GM12878 (cell line): Measurements from ENCODE around the gene CHD1L. TPM values are rescaled to one million over a fixed set of nuclear protein-coding genes. Genes with fewer than 3 reads are reported as not detected.

Experiments used
- ATAC-seq: fragments of 200-7000 bp; cut with Tn5 transposase; 3 replicates; pipeline ENCODE4 v1.9.1; 2020; ENCODE audit warnings: mild to moderate bottlenecking, moderate library complexity
- BruUV-seq: library from RNA; stranded (reverse); fragments of 400-500 nt; replicated peaks from 2 replicates; lab custom pipeline; 2021; lab: Mats Ljungman, UMichigan
- CTCF ChIA-PET: fragments of 300-600 bp; sonication (Branson Sonifier 250); formaldehyde crosslinking; extraction: SDS; loops from one replicate; lab custom pipeline; 2021; ENCODE audit warnings: inconsistent platforms; lab: Yijun Ruan, JAX
- POLR2A ChIA-PET: fragments of 350-600 bp; formaldehyde crosslinking; extraction: SDS; loops from one replicate; lab custom pipeline; 2021; ENCODE audit warnings: inconsistent platforms; lab: Charles Lee
- RAD21 ChIA-PET: fragments of 300-600 bp; sonication (Branson Sonifier 250); formaldehyde crosslinking; loops from one replicate; lab custom pipeline; 2023; ENCODE audit warnings: antibody characterized with exemption; ENCODE audit not compliant: unreplicated experiment; lab: Charles Lee
- SMC1A ChIA-PET: fragments of 300-600 bp; sonication (Branson Sonifier 250); formaldehyde crosslinking; loops from one replicate; lab custom pipeline; 2023; ENCODE audit not compliant: unreplicated experiment, uncharacterized antibody; lab: Charles Lee
- DNase-seq: peaks from one replicate; pipeline ENCODE4 v3.0.0-alpha.2; 2011; ENCODE audit warnings: low read depth, low spot score
- FAIRE-seq: peaks from 3 replicates; lab custom pipeline; 2011; peaks lifted over from hg19 to GRCh38; lab: Jason Lieb, UNC
- H2AFZ ChIP-seq: 2 replicates; pipeline ENCODE4 v1.6.0; 2011; ENCODE audit warnings: low read depth, low read length, control low read depth; ENCODE audit not compliant: control insufficient read depth
- H3K27ac ChIP-seq: 2 replicates; pipeline ENCODE4 v1.5.1; 2011; ENCODE audit warnings: control low read depth; ENCODE audit not compliant: control insufficient read depth, insufficient read depth
- H3K27me3 ChIP-seq, 2 experiments: replicated peaks in 1 of 2; 2 replicates each; pipeline versions ENCODE4 v1.6.0 to v1.6.1; 2011; ENCODE audit warnings: low read length in 1 of 2; ENCODE audit not compliant: control insufficient read depth in 2 of 2, insufficient read depth in 2 of 2
- H3K36me3 ChIP-seq, 2 experiments: 2 replicates each; pipeline ENCODE4 v1.5.1; 2011; ENCODE audit warnings: low read length in 1 of 2; ENCODE audit not compliant: control insufficient read depth in 2 of 2, insufficient read depth in 2 of 2
- H3K4me1 ChIP-seq: 2 replicates; pipeline ENCODE4 v1.6.1; 2011; ENCODE audit warnings: mild to moderate bottlenecking, low read length, moderate library complexity, mixed read lengths; ENCODE audit not compliant: control insufficient read depth, insufficient read depth
- H3K4me2 ChIP-seq: 2 replicates; pipeline ENCODE4 v1.6.0; 2011; ENCODE audit warnings: control low read depth; ENCODE audit not compliant: control insufficient read depth, insufficient read depth
- H3K4me3 ChIP-seq: fragments of 200-600 bp; sonication (generic); 2 replicates; pipeline ENCODE4 v1.5.1; 2016
- H3K79me2 ChIP-seq: 2 replicates; pipeline ENCODE4 v1.6.0; 2011; ENCODE audit warnings: low read length; ENCODE audit not compliant: control insufficient read depth, insufficient read depth
- H3K9ac ChIP-seq: 2 replicates; pipeline ENCODE4 v1.8.0; 2011; ENCODE audit warnings: low read length, control low read depth, mixed read lengths; ENCODE audit not compliant: control insufficient read depth, insufficient read depth
- H3K9me3 ChIP-seq: replicated peaks from 3 replicates; pipeline ENCODE4 v1.5.1; 2011; ENCODE audit warnings: mild to moderate bottlenecking, low read length; ENCODE audit not compliant: control insufficient read depth, insufficient read depth
- H4K20me1 ChIP-seq: 2 replicates; pipeline ENCODE4 v1.6.0; 2011; ENCODE audit not compliant: control insufficient read depth, insufficient read depth
- ASH2L ChIP-seq: fragments of 300-600, 200-600 bp; sonication (generic); IDR thresholded peaks from 2 replicates; pipeline ENCODE4 v1.6.1; 2017; ENCODE audit warnings: low read depth, mild to moderate bottlenecking, borderline replicate concordance
- MTA3 ChIP-seq: IDR thresholded peaks from 2 replicates; pipeline ENCODE4 v1.6.1; 2012; ENCODE audit warnings: low read length, inconsistent platforms, borderline replicate concordance
- RAD21 ChIP-seq: IDR thresholded peaks from 2 replicates; pipeline ENCODE4 v1.6.1; 2011; ENCODE audit warnings: mild to moderate bottlenecking, low read depth, low read length, moderate library complexity; ENCODE audit not compliant: insufficient read depth
- SRF ChIP-seq, 2 experiments: IDR thresholded peaks; 2 replicates each; pipeline ENCODE4 v1.6.1; 2011; ENCODE audit warnings: low read depth in 2 of 2, low read length in 2 of 2, mild to moderate bottlenecking in 1 of 2, moderate library complexity in 1 of 2
- TCF3 ChIP-seq: IDR thresholded peaks from 2 replicates; pipeline ENCODE4 v1.6.1; 2012; ENCODE audit warnings: low read depth, mild to moderate bottlenecking, low read length, borderline replicate concordance; ENCODE audit not compliant: insufficient read depth
- ZNF217 ChIP-seq: fragments of 450-650 bp; IDR thresholded peaks from 2 replicates; pipeline ENCODE4 v1.6.1; 2017; ENCODE audit warnings: antibody characterized with exemption, mild to moderate bottlenecking
- ZNF384 ChIP-seq: IDR thresholded peaks from 2 replicates; pipeline ENCODE4 v1.6.1; 2012; ENCODE audit warnings: low read depth, mild to moderate bottlenecking, low read length, improper control_type of control experiment, borderline replicate concordance
- WGBS: methylation state at CpG from one replicate; pipeline ENCODE4 v1.1.6; 2016; ENCODE audit warnings: low lambda C conversion rate; ENCODE audit not compliant: insufficient replicate concordance, insufficient coverage; ENCODE audit errors: missing lambda C conversion rate; 5-methylcytosine and 5-hydroxymethylcytosine counted together
- in situ Hi-C: fragments of 300-500 bp; cut with MboI; formaldehyde crosslinking; loops from 9 replicates; pipeline ENCODE4 v1.14.3; 2018; ENCODE audit warnings: mixed read lengths
- intact Hi-C: fragments of 100-400 bp; cut with micrococcal nuclease; formaldehyde crosslinking; loops from one replicate; pipeline ENCODE4 v1.14.2; 2022; ENCODE audit not compliant: unreplicated experiment
- polyA plus RNA-seq, 11 experiments: library from polyadenylated mRNA; depleted of rRNA in 4 of 11; unstranded in 6 of 11; stranded (reverse) in 5 of 11; fragments of >200 nt; fragmentation: Nextera tagmentation in 4 of 11; fragmentation: Illumina TruSeq in 1 of 11; extraction: Ambion mirVana in 4 of 11; extraction: Trizol in 1 of 11; gene quantifications; 1 replicate in 1 of 11; 2 replicates in 10 of 11; pipeline versions ENCODE4 v1.2.1 to v1.2.3, GENCODE V29; 2011 to 2016; ENCODE audit warnings: inconsistent platforms in 2 of 11, missing spikeins in 2 of 11, low read depth in 1 of 11
- total RNA-seq, 4 experiments: library from RNA; depleted of rRNA in 3 of 4; stranded (reverse); fragments of >200 nt in 3 of 4; fragmentation: Illumina TruSeq in 1 of 4; extraction: Trizol in 1 of 4; gene quantifications; 2 replicates each; pipeline versions ENCODE4 v1.2.1 to v1.2.3, GENCODE V29; 2013 to 2021
- TF ChIP-seq, protein P1 (sequence below): fragments of 450-650 bp; IDR thresholded peaks from 2 replicates; pipeline ENCODE4 v1.6.1; 2017; ENCODE audit warnings: mild to moderate bottlenecking
- TF ChIP-seq, protein P2 (sequence below): fragments of 450-650 bp; IDR thresholded peaks from 2 replicates; pipeline ENCODE4 v1.6.1; 2016; ENCODE audit warnings: mild to moderate bottlenecking

The CHD1L gene
- total and polyA plus RNA-seq, 10 of the 15 experiments (the other 5 are each of a cell fraction or from before 2014, with no cell fraction given): 21.2 to 54.2 (median 44.5) TPM

DNA sequence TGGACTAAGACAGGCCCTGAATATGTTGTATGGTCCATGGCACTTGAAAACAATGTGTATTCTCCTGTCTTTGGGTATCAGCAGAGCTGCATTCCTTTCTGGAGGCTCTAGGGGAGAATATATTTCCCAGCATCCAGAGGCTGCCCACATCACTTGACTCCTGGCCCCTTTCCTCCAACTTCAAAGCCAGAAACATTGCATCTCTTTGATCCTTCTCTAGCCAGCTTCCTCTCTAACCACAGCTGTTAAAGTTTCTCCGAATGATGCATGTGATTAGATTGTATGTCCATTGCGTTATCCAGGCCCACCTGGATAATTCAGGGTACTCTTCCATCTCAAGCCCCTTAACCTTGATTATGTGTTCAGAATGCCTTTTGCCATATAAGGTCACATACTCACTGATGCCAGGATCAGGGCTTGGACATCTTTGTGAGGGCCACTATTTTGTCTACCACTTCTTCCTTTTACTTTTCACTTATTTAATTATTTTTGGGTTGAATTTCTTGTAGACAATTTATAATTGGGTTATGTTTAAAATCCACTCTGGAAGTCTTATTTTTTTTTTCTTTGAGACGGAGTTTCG is 5.3 kb downstream of the CHD1L start:
- Histone ChIP-seq H4K20me1 (peaks cover 6% of the 10 kb centered on the region; the same call in 1 of the 2 replicates), H3K4me3 (peak overlapping the region; percentile 46; the same call in 1 of the 2 replicates), H3K4me2 (peak overlapping the region; percentile 28; the same call in 1 of the 2 replicates), H3K79me2 (peaks cover 84% of the 10 kb centered on the region), H3K9me3 (no peaks in the 10 kb centered on the region), H3K4me1 (peaks cover 14% of the 10 kb centered on the region), H3K9ac (no peak overlapping the region), H3K27ac (no peak overlapping the region), H3K27me3 (no peaks in the 10 kb centered on the region), H3K36me3 (peaks cover 0 to 3% of the 10 kb centered on the region in 2 experiments; a peak in 1 of 4 replicates), H2AFZ (no peak overlapping the region)
- RAD21 ChIA-PET: no interaction called here
- 0 out of 4 replicates have a peak, but pooled peaks of 1 of the 2 experiments have one; percentile 24 for TF ChIP-seq SRF (IDR thresholded peaks at IDR 0.05; ENCODE audit: low read depth in 2 of 2, low read length in 2 of 2)
- no peak for TF ChIP-seq ASH2L
- SMC1A ChIA-PET: interaction anchor here (1.1 to 1.5 kb wide), 2 partner anchors 10 to 62 kb away, joined by 3 to 6 read pairs; no protein-coding TSS in a partner anchor
- FAIRE-seq (no peak), ATAC-seq (no peak), DNase-seq (no peak)
- CTCF ChIA-PET: interaction anchor here (1.9 to 4.7 kb wide), 2 partner anchors 25 to 75 kb away, joined by 6 to 18 read pairs; no protein-coding TSS in a partner anchor
- intact Hi-C loops: no loop called here
- in situ Hi-C loops: loop anchor here (5.0 kb wide), 1 partner anchor 75 kb away; the partner anchor contains the start of gene PRKAB2
- no TSS peak for BruUV-seq
- POLR2A ChIA-PET: interaction anchor here (0.7 kb wide), 1 partner anchor 18 kb away, joined by 3 read pairs; no protein-coding TSS in a partner anchor
- WGBS: 91% methylated on average over 4 of the region's 4 CpGs

DNA sequence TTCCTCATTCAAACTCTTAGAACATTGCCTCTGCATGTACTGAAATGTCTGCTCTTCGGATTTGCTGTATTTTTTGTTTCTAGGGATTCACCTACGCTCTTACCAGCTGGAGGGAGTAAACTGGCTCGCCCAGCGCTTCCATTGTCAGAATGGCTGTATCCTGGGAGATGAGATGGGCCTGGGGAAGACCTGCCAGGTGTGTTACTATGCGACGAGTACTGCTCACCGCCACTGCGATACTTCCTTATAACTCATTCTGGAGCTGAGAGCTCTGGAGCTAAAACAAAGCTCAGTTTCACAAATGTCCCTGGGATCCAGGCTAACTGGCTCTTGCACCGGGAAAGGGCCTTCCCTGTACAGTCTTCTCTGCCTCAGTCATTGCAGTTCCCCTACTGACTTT is 10.1 kb downstream of the CHD1L start:
- no peak for DNase-seq
- TF ChIP-seq, protein P1, sequence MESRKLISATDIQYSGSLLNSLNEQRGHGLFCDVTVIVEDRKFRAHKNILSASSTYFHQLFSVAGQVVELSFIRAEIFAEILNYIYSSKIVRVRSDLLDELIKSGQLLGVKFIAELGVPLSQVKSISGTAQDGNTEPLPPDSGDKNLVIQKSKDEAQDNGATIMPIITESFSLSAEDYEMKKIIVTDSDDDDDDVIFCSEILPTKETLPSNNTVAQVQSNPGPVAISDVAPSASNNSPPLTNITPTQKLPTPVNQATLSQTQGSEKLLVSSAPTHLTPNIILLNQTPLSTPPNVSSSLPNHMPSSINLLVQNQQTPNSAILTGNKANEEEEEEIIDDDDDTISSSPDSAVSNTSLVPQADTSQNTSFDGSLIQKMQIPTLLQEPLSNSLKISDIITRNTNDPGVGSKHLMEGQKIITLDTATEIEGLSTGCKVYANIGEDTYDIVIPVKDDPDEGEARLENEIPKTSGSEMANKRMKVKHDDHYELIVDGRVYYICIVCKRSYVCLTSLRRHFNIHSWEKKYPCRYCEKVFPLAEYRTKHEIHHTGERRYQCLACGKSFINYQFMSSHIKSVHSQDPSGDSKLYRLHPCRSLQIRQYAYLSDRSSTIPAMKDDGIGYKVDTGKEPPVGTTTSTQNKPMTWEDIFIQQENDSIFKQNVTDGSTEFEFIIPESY: no peak
- TF ChIP-seq ASH2L: no peak
- TF ChIP-seq RAD21: no peak
- TF ChIP-seq, protein P2, sequence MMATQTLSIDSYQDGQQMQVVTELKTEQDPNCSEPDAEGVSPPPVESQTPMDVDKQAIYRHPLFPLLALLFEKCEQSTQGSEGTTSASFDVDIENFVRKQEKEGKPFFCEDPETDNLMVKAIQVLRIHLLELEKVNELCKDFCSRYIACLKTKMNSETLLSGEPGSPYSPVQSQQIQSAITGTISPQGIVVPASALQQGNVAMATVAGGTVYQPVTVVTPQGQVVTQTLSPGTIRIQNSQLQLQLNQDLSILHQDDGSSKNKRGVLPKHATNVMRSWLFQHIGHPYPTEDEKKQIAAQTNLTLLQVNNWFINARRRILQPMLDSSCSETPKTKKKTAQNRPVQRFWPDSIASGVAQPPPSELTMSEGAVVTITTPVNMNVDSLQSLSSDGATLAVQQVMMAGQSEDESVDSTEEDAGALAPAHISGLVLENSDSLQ: no peak
- no peak for TF ChIP-seq ZNF217
- TF ChIP-seq MTA3: no peak
- no peak for TF ChIP-seq TCF3
- TF ChIP-seq ZNF384: no peak
- Histone ChIP-seq H3K9me3 (no peaks in the 10 kb centered on the region), H3K4me3 (no peak overlapping the region), H3K4me1 (peaks cover 2% of the 10 kb centered on the region; the same call in 1 of the 2 replicates), H3K4me2 (no peak overlapping the region), H3K36me3 (peaks cover 3 to 24% of the 10 kb centered on the region in 2 experiments; a peak in 3 of 4 replicates), H3K79me2 (peaks cover 37% of the 10 kb centered on the region), H4K20me1 (peaks cover 6% of the 10 kb centered on the region; the same call in 1 of the 2 replicates), H3K9ac (no peak overlapping the region), H2AFZ (no peak overlapping the region), H3K27ac (no peak overlapping the region), H3K27me3 (no peaks in the 10 kb centered on the region)
- no peak for FAIRE-seq
- BruUV-seq: no TSS peak
- ChIA-PET SMC1A (no interaction called here), RAD21 (interaction anchor here (1.0 kb wide), 1 partner anchor 9 kb away, joined by 4 read pairs; no protein-coding TSS in a partner anchor), CTCF (interaction anchor here (0.6 to 1.9 kb wide), 5 partner anchors 9 to 396 kb away, joined by 3 to 6 read pairs (median 4); partner anchors contain the start of gene CHD1L), POLR2A (no interaction called here)
- intact Hi-C loops (no loop called here), in situ Hi-C loops (no loop called here)
- ATAC-seq: no peak
- 91% methylated on average over 9 of the region's 9 CpGs for WGBS
